GM19455 (cell line): ENCODE data around the gene CARD19.
"Not testable (repeated sequence)": the region's sequence is repeated elsewhere in the genome, so short reads cannot be mapped to it uniquely, and the experiment has no call there.

Source experiments
- ATAC-seq: cut with Tn5 transposase; IDR thresholded peaks from one replicate; pipeline ENCODE4 v1.9.1; 2021; ENCODE audit not compliant: unreplicated experiment

Gene CARD19

GRCh38 chr9:93129691-93130500 lies 33.9 kb downstream of the CARD19 start:
- no peak for ATAC-seq

- no peak for ATAC-seq
These were observed 35.0 kb downstream of the CARD19 start for GRCh38 chr9:93130861-93131481.

GRCh38 chr9:93131599-93132286 lies 35.7 kb downstream of the CARD19 start:
- ATAC-seq = no peak

GRCh38 chr9:93132287-93132927 lies 36.4 kb downstream of the CARD19 start:
- no peak for ATAC-seq

- ATAC-seq = no peak
These were observed 37.1 kb downstream of the CARD19 start for GRCh38 chr9:93132946-93133680.

GRCh38 chr9:93133681-93134014 lies 37.6 kb downstream of the CARD19 start:
- peak; percentile 50 for ATAC-seq

GRCh38 chr9:93134015-93134739 lies 38.2 kb downstream of the CARD19 start, which contains the start of gene NINJ1:
Gene NINJ1 (minus strand): TSS chr9:93134251. CDS start chr9:93134217, 34 bp downstream.
- peak; percentile 78 for ATAC-seq

GRCh38 chr9:93134740-93135444 lies 38.9 kb downstream of the CARD19 start:
- no peak for ATAC-seq

- ATAC-seq = no peak
These were observed 40.0 kb downstream of the CARD19 start for GRCh38 chr9:93136011-93136440.

- ATAC-seq = no peak
These were observed 41.3 kb downstream of the CARD19 start for GRCh38 chr9:93137362-93137761.

- ATAC-seq = no peak
These were observed 42.3 kb downstream of the CARD19 start for GRCh38 chr9:93138171-93138764.

GRCh38 chr9:93139365-93140182 lies 43.6 kb downstream of the CARD19 start:
- no peak for ATAC-seq

GRCh38 chr9:93141771-93142483 lies 45.9 kb downstream of the CARD19 start:
- no peak for ATAC-seq

- ATAC-seq = no peak
These were observed 48.0 kb downstream of the CARD19 start for GRCh38 chr9:93143830-93144530.

GRCh38 chr9:93146696-93147095 lies 50.7 kb downstream of the CARD19 start:
- not testable (repeated sequence) for ATAC-seq

GRCh38 chr9:93147632-93148031 lies 51.6 kb downstream of the CARD19 start:
- ATAC-seq = no peak

- ATAC-seq = no peak
These were observed 52.7 kb downstream of the CARD19 start for GRCh38 chr9:93148721-93149120.
